Astrocyte of the cerebellum (primary cell): Measurements from ENCODE around the gene CWC22.

Experiments
- DNase-seq: peaks from one replicate; pipeline ENCODE4 v3.0.0-alpha.2; 2011; ENCODE audit warnings: low read depth
- H3K4me3 ChIP-seq: 2 replicates; pipeline ENCODE4 v1.5.1; 2011; ENCODE audit warnings: mild to moderate bottlenecking, low read depth, low read length, moderate library complexity
- in situ Hi-C: cut with HindIII; loops from 2 replicates; pipeline ENCODE4 v1.10.0; 2017; ENCODE audit warnings: low sequenced_read_pairs
- TF ChIP-seq, protein P1 (sequence below): IDR thresholded peaks from 2 replicates; pipeline ENCODE4 v1.5.1; 2012; ENCODE audit warnings: low read length, low read depth, moderate library complexity, mild to moderate bottlenecking; ENCODE audit errors: missing control alignments

CWC22 gene

DNA sequence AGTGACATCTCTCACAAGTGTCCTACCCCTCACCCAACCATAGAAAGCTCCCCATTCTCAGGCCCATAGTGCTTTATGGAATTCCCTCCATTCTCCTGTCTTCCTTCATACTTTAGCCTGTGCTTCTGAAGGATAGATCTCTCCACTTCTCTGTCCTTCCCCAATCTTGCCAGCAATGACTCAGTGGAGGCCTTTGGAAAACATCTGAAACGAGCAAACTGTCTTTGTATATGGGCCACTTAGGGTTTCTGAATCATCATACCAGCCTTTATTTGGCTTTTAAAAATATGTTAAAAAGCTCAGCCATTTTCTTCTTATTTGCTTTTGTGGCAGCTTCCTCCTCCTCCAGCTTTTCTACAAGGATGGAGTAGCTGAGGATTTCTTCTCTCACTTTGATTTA is 80.1 kb downstream of the CWC22 start:
- TF ChIP-seq, protein P1, sequence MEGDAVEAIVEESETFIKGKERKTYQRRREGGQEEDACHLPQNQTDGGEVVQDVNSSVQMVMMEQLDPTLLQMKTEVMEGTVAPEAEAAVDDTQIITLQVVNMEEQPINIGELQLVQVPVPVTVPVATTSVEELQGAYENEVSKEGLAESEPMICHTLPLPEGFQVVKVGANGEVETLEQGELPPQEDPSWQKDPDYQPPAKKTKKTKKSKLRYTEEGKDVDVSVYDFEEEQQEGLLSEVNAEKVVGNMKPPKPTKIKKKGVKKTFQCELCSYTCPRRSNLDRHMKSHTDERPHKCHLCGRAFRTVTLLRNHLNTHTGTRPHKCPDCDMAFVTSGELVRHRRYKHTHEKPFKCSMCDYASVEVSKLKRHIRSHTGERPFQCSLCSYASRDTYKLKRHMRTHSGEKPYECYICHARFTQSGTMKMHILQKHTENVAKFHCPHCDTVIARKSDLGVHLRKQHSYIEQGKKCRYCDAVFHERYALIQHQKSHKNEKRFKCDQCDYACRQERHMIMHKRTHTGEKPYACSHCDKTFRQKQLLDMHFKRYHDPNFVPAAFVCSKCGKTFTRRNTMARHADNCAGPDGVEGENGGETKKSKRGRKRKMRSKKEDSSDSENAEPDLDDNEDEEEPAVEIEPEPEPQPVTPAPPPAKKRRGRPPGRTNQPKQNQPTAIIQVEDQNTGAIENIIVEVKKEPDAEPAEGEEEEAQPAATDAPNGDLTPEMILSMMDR = no peak
- in situ Hi-C loops = no loop called here
- no peak for DNase-seq
- H3K4me3 ChIP-seq = no peak overlapping the region

DNA sequence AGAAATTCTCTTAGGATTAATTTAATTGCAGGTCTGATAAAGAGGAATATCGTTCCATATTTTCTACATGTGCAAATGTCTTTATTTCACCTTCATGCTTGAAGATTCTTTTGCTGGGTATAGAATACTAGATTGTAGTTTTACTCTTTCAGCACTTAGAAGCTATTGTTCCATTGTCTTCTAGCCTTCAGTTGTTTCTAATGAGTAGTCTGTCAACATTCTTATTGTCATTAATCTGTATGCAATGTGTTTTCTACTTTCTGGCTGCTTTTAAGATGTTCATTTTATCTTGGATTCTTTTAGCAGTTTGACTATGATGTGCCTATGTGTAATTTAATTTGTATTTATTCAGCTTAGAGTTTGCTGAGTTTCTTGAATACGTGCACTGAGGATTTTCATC is 81.4 kb downstream of the CWC22 start:
- TF ChIP-seq, protein P1 = no peak
- H3K4me3 ChIP-seq = no peak overlapping the region
- no peak for DNase-seq
- in situ Hi-C loops = no loop called here

DNA sequence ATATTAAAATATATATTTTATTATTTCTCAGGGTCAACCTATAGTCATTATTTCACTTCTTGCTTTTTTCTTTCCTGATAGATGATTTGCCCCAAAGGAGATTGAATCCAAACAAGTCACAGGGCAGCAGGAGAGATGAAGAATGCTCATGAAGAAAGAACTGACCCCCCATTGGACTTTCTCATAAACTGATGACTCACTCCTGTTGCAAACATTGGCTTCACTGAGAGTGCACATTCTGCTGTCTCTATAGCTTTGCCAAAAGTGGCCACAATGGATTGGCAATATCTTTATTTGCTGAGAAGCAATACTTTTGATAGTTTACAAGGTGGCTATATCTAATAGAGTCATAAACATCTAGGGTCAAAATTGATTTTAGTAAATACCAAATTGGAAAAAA is 89.8 kb downstream of the CWC22 start:
- DNase-seq = peak; percentile 82
- TF ChIP-seq, protein P1 = no peak
- in situ Hi-C loops = no loop called here
- no peak overlapping the region for H3K4me3 ChIP-seq

DNA sequence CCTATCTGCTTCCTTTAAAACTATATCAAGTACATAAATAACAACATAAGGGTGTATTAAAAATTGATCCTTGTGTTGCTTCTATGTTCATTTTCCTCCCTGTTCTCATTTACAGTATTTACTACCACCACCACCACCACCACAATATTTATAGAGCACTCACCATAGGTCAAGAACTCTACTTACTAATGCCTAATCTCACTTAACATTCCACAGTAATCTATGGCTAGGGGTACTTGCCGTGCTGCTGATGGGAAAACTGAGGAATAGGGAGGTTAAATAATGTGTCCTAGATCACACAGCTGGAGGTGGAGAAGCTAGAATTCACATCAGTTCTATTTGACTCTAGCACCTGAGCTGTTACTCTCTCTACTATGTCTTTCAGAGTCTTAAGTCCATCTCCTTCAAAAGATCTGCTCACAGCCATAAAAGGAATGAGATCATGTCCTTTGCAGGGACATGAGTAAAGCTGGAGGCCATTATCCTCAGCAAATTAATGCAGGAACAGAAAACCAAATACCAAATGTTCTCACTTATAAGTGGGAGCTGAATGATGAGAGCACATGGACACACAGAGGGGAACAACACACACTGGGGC is 91.6 kb downstream of the CWC22 start:
- TF ChIP-seq, protein P1 = no peak
- in situ Hi-C loops = no loop called here
- DNase-seq = no peak
- no peak overlapping the region for H3K4me3 ChIP-seq

DNA sequence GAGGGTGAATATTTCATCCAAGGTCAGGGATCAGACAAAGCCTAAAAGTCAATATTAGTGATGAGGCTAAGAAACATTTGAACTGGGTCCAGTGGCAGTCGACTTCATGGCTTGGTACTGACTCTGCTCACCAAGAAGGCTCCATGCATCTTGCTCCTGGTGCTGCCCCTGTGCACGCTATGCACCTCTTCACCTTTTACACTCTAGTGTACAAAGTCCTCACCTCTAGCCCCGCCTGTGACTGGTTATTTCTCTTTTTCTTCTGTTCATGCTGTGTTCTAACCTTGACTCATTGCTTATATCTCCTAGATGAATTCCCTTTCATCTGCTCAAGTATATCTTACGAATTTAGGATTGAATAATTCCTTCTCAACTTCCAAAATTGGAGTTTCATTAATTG is 93.3 kb downstream of the CWC22 start:
- H3K4me3 ChIP-seq = no peak overlapping the region
- DNase-seq = no peak
- in situ Hi-C loops = no loop called here
- TF ChIP-seq, protein P1 = no peak

DNA sequence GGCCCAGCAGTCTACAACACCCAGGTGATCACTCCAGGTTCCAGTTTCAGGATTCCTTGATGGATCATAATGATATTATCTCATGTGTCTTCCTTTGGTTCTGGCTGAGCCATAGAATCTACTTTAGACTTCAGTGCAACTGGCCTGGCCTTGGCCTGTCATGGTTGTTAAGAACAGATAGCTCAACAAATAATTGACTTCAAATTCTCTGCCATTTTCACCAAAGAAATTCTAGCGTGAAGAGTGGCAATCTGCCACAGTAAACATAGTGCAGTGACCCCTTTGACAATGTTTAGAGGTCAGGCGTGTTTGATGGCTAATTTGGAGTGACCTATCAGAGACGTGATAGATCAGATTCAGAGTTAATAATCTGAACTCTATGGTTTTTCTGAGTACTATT is 95.5 kb downstream of the CWC22 start:
- DNase-seq = no peak
- H3K4me3 ChIP-seq = no peak overlapping the region
- TF ChIP-seq, protein P1 = no peak
- in situ Hi-C loops = no loop called here
